NCI-H345 treated with DMSO at 0.1 percent for 48 hours (cell line): ENCODE measurements around the gene RBP2.
"Not testable (repeated sequence)": the region's sequence is repeated elsewhere in the genome, so short reads cannot be mapped to it uniquely, and the experiment has no call there.

Experiments used
- DNase-seq: peaks from one replicate; lab custom pipeline; 2025; ENCODE audit not compliant: unreplicated experiment; lab: John Stamatoyannopoulos, UW

RBP2 gene

GRCh38 chr3:139444446-139444845, 31.9 kb downstream of the RBP2 start:
- DNase-seq: no peak

- no peak for DNase-seq
Observed at GRCh38 chr3:139443186-139443585, 33.1 kb downstream of the RBP2 start.

GRCh38 chr3:139441656-139442055, 34.7 kb downstream of the RBP2 start:
- DNase-seq: no peak

GRCh38 chr3:139440639-139441556, 35.4 kb downstream of the RBP2 start:
- DNase-seq: no peak

- DNase-seq: no peak
Observed at GRCh38 chr3:139439278-139439677, 37.0 kb downstream of the RBP2 start.

GRCh38 chr3:139434764-139435307, 41.5 kb downstream of the RBP2 start:
- DNase-seq: no peak

- DNase-seq: no peak
Observed at GRCh38 chr3:139434228-139434627, 42.1 kb downstream of the RBP2 start.

- no peak for DNase-seq
Observed at GRCh38 chr3:139433089-139433488, 43.2 kb downstream of the RBP2 start.

GRCh38 chr3:139430493-139430892, 45.8 kb downstream of the RBP2 start:
- DNase-seq: no peak

- DNase-seq: peak; percentile 33
Observed at GRCh38 chr3:139427283-139428060, 48.8 kb downstream of the RBP2 start.

GRCh38 chr3:139425745-139426400, 50.4 kb downstream of the RBP2 start:
- no peak for DNase-seq

- DNase-seq: no peak
Observed at GRCh38 chr3:139423232-139423631, 53.1 kb downstream of the RBP2 start.

GRCh38 chr3:139421460-139421859, 54.9 kb downstream of the RBP2 start:
- DNase-seq: no peak

- no peak for DNase-seq
Observed at GRCh38 chr3:139421040-139421439, 55.3 kb downstream of the RBP2 start.

- no peak for DNase-seq
Observed at GRCh38 chr3:139418144-139418543, 58.2 kb downstream of the RBP2 start.

GRCh38 chr3:139416275-139416674, 60.0 kb downstream of the RBP2 start:
- no peak for DNase-seq

- DNase-seq: no peak
Observed at GRCh38 chr3:139414608-139415224, 61.6 kb downstream of the RBP2 start.

GRCh38 chr3:139412891-139413290, 63.4 kb downstream of the RBP2 start:
- DNase-seq: not testable (repeated sequence)
